ENCODE measurements around the gene DIS3L2. TPM values are rescaled to one million over a fixed set of nuclear protein-coding genes. Genes with fewer than 3 reads are reported as not detected.

Gene DIS3L2
- total and polyA plus RNA-seq, 7 donors, result 10.7 to 20.8 (median 16.0) TPM

- Histone ChIP-seq H3K9me3 (no peaks in the 10 kb centered on the region), H3K4me1 (peaks cover 5% of the 10 kb centered on the region), H3K36me3 (ENCODE audit: insufficient read depth in 1 of 2, low read depth in 1 of 2) (peaks cover 2 to 3% of the 10 kb centered on the region in 2 donors), H3K4me3 (no peak overlapping the region), H3K27me3 (ENCODE audit: insufficient read depth in 3 of 3, low read length in 2 of 3) (no peaks in the 10 kb centered on the region), H3K27ac (no peak overlapping the region)
- DNase-seq (no peak), ATAC-seq (no peak)
- intact Hi-C loops (cut with DNase I), result loop anchor here (5.0 kb wide), 3 partner anchors 186 to 234 kb away; partner anchors contain the start of gene NPPC (in 1 of the 2)
- 85 to 100% (median 95%) methylated on average over 1 of the region's 1 CpG for WGBS, 3 donors
- TF ChIP-seq CTCF (IDR thresholded peaks at IDR 0.05), result no peak
These were observed 180.1 kb downstream of the DIS3L2 start for GRCh38 chr2:232141591-232141990.

GRCh38 chr2:232142049-232142448 is 180.5 kb downstream of the DIS3L2 start:
- Histone ChIP-seq H3K4me1 (peaks cover 5% of the 10 kb centered on the region), H3K4me3 (no peak overlapping the region), H3K27ac (no peak overlapping the region), H3K9me3 (no peaks in the 10 kb centered on the region), H3K27me3 (ENCODE audit: insufficient read depth in 3 of 3, low read length in 2 of 3) (no peaks in the 10 kb centered on the region), H3K36me3 (ENCODE audit: insufficient read depth in 1 of 2, low read depth in 1 of 2) (peaks cover 0 to 3% of the 10 kb centered on the region in 2 donors)
- intact Hi-C loops (cut with DNase I), result loop anchor here (1.0 to 5.0 kb wide), 4 partner anchors 185 to 235 kb away; partner anchors contain the start of gene NPPC (in 1 of the 2)
- WGBS, 3 donors, result 48 to 73% (median 53%) methylated on average over 3 of the region's 3 CpGs
- peak; percentile 52 to 75 (median 54) for ATAC-seq
- no peak for DNase-seq
- TF ChIP-seq CTCF (IDR thresholded peaks at IDR 0.05), result peak; percentile 67

- no peak for TF ChIP-seq CTCF (IDR thresholded peaks at IDR 0.05)
- 94% methylated on average over 5 of the region's 5 CpGs for WGBS, 3 donors
- Histone ChIP-seq H3K4me1 (peaks cover 1% of the 10 kb centered on the region), H3K4me3 (no peak overlapping the region), H3K9me3 (no peaks in the 10 kb centered on the region), H3K36me3 (ENCODE audit: insufficient read depth in 1 of 2, low read depth in 1 of 2) (peaks cover 0 to 3% of the 10 kb centered on the region in 2 donors), H3K27ac (no peak overlapping the region), H3K27me3 (ENCODE audit: insufficient read depth in 3 of 3, low read length in 2 of 3) (no peaks in the 10 kb centered on the region)
- ATAC-seq (no peak), DNase-seq (no peak)
- intact Hi-C loops (cut with DNase I), result loop anchor here (1.0 to 5.0 kb wide), 4 partner anchors 185 to 235 kb away; partner anchors contain the start of gene NPPC (in 1 of the 2)
These were observed 181.0 kb downstream of the DIS3L2 start for GRCh38 chr2:232142502-232142901.

GRCh38 chr2:232146294-232146693 is 184.8 kb downstream of the DIS3L2 start:
- no peak for ATAC-seq
- no peak for TF ChIP-seq CTCF (IDR thresholded peaks at IDR 0.05)
- no peak overlapping the region for H3K4me3 ChIP-seq
- no peaks in the 10 kb centered on the region for H3K4me1 ChIP-seq
- intact Hi-C loops (cut with DNase I), result no loop called here
- H3K27me3 ChIP-seq (ENCODE audit: insufficient read depth in 3 of 3, low read length in 2 of 3), result no peaks in the 10 kb centered on the region
- no peaks in the 10 kb centered on the region for H3K9me3 ChIP-seq
- no peak for DNase-seq
- no peaks in the 10 kb centered on the region for H3K36me3 ChIP-seq (ENCODE audit: insufficient read depth in 1 of 2, low read depth in 1 of 2)
- no peak overlapping the region for H3K27ac ChIP-seq

GRCh38 chr2:232147440-232148077 is 186.0 kb downstream of the DIS3L2 start:
- Histone ChIP-seq H3K9me3 (no peaks in the 10 kb centered on the region), H3K27me3 (ENCODE audit: insufficient read depth in 3 of 3, low read length in 2 of 3) (no peaks in the 10 kb centered on the region), H3K4me3 (no peak overlapping the region), H3K4me1 (no peaks in the 10 kb centered on the region), H3K27ac (no peak overlapping the region), H3K36me3 (ENCODE audit: insufficient read depth in 1 of 2, low read depth in 1 of 2) (no peaks in the 10 kb centered on the region)
- 94 to 100% (median 98%) methylated on average over 1 to 2 of the region's 2 CpGs for WGBS, 3 donors
- no peak for DNase-seq
- TF ChIP-seq CTCF (IDR thresholded peaks at IDR 0.05), result no peak
- ATAC-seq, result no peak
- intact Hi-C loops (cut with DNase I), result no loop called here
